Stimulated activated CD4-positive, alpha-beta T cell treated with anti-CD3 and anti-CD28 coated beads, Interleukin-2, amount 100 ng/mL, for 4 hours (primary cell): ENCODE data around the gene NOL6.
"Not testable (repeated sequence)": the region's sequence is repeated elsewhere in the genome, so short reads cannot be mapped to it uniquely, and the experiment has no call there.

Source experiments
- DNase-seq: peaks from one replicate; pipeline ENCODE4 v3.0.0-alpha.2; 2020; ENCODE audit warnings: low read depth

The NOL6 gene

DNA sequence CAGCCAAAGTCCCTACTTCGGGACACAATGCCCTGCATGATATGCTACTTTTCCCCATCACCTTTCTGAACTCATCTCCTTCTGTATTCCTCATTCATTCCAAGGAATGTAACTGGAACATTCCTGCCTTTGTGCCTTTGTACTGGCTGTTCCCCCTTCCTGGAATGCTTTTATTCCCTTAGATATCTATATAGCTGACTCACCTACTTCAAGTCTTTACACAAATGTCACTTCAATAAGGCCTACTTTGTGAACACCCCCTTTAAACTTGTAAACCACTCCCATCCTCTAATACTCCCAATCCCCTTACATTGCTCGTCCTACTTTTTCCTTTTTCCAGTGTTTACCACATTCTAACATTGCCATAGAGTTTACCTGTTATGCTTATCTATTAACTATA, 2.4 kb downstream of the NOL6 start:
- DNase-seq, result no peak

DNA sequence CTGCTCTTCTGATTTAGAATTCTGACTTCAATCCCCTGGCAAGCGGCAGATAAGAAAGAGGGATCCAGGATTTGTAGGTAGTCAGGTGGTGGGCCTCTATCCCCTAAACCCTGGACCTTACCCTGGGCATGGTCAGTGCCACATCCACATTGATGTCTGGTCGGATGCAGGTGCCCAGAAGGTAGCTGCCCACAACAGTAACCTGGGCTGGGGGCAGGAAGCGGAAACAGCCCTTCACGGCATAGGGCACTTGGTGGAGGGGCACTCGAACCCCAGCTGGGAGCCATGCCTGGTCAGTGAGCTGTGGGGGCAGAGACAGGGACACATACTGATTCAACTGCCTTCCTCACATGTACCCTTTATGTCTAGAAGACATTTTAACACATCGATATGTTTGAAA, 3.8 kb downstream of the NOL6 start:
- no peak for DNase-seq

DNA sequence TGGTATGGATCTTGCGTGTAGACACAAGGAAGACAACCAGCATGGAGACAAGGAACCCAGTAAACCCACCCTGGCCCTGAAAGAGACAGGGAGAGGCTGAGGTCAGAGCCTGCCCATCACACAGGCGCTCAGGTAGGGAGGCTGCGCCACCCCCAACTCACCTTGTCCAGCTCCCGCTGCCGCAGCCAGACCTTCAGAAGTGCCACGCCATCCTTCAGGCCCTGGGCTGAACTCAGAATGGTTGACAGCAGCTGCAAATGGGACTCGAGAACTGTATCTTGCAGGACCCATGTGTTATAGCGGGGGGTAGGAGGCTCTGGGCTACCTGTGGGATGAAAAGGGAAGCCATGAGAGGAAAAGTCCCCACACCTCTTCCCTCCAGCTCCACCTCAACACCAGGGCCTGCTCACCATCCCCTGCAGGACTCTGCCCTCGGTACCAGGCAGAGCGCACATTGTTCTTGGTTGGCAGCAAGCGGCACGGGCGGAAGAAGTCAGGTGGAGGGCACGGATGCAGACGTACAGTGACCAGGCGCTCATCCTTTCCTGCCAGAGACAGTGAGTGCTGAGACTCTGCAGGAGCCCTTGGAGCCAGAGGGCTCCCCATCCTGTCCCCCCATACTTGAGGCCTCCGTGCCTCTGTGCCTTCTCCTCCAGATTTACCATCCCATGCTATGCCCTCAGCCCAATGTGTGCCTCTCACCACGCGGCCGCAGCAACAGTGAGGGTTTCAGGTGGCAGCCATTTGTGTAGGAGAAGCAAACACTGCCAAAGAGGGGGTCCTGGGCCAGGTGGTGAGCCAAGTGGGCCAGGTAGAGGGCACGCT, 4.7 kb downstream of the NOL6 start:
- no peak for DNase-seq

DNA sequence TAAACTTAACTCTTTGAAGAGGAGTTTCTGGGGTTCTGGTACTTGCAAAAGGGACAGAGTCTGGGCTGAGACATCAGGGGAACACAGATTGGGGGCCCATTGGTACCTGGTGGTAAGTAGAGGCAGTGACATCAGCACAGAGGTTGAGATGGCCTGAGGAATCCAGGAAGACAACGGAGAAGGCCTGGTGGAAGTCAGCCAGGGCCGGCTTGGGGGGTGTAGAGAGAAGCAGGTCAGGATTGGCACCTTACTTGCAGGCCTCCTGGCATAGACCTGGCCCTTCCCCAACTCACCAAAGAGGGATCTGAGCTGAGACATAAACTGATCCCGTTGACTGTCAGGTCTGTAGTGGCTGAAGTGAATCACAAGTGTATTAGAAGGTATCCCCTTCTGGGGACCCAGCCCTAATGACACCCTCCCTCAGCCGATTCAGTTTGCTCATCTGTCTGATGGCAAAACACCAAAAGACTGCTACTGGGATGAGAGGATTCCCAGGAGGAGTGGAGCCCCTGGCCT, 5.5 kb downstream of the NOL6 start:
- DNase-seq, result no peak

DNA sequence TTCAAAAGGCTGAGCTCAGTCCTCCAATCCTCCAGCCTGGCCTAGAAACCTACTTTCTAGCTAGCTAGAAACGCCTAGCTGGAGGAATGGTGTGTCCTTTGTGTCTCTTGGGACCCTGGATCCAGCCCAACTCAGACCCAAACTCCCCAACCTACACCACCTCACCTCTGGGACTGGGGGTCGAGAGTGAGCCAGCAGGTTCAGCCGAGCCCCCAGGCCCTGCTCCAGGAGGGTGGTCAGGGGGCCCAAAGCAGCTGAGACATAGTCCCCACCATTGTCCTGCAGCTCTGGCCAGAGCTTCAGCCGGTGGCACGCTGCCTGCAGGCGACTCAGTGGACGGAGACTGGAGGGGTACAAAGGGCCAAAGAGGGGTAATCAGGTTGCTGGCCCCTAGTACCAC, 6.2 kb downstream of the NOL6 start:
- no peak for DNase-seq

DNA sequence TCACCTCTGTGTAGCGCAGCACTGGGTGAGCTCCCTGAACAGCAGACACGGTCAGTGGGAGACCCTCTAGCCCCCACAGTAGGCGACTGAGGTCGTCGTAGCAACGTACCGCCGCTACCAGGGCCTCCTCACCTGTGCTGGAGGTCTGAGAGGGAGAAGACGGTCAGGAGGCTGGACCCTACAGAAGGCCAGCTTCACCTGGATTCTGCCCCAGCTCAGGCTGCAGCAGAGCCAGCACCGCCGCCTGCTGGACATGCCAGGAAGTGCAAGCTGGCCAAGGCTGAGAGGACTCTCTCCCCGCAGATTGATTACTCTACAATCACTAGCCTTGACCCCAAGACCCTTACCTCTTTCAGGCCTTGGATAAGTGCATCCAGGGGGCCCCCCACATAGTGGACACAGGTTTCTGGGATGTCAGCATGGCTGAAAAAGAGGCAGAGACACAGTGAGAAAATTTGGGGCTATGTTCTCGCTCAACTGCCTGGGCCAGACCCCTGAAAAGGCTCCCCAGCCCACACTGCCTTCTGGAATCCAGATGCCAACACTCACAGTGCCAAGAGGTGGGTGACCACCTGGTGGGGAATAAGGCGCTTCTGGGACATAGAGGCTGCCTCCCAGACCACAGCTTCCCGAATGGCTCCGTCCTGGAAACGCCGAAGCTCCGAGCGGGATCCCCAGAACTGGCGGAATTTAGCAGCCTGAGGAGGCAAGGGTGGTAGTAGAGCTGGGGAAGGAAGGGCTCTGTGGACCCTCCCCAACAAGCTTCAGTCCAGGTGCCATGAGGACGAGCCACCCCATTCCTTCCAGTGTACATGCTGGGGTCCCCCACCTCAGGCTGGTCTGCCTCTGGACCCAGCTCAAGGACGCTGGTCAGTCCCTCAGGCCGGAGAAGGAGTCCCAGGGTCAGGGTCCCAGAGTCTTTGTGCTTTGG, 6.9 kb downstream of the NOL6 start:
- peak; percentile 43 for DNase-seq

DNA sequence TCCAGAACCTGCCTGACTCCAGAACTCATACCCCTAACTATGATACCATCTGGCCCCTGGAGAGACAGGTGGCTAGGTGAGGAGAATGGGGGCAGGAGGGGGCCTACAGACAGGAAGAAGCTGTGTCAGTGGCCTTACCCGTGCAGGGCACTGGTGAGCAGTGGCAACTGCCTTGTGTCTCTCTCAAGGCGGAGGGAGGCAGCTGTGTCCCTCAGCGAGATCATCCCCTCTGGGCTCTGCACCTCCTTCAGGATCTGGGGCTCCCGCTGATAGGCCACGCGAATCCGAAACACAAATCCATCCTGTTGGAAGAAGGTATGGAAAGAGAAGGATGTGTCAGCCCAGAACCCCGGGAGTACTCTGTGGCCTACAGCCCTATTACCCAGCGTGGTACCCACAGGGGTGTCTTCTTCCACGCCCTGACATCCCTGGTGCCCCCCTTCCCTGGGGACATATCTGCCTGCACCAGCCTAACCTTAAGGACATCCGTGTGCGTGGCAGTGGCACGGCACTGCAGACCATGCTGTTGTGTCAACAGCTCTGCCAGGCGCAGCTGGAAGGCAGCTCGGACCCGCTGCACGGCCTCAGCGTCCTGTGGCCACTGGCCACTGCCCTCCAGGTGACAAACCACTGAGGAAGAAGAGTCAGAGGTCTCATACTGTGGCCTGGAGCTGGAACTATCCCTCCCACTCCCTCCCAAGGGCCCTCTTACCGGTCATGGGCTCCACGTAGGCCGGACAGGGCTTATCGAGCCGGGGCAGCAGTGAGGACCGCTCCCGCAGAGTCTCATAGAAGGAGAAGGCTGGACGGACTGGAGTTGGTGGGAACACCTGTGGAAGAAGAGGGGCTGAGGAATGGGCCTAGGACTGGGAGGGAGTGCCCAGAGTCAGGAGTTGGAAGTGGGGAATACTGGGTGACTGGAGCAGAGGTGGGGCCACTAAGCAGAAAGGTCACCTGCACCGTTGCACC, 7.8 kb downstream of the NOL6 start:
- no peak for DNase-seq

DNA sequence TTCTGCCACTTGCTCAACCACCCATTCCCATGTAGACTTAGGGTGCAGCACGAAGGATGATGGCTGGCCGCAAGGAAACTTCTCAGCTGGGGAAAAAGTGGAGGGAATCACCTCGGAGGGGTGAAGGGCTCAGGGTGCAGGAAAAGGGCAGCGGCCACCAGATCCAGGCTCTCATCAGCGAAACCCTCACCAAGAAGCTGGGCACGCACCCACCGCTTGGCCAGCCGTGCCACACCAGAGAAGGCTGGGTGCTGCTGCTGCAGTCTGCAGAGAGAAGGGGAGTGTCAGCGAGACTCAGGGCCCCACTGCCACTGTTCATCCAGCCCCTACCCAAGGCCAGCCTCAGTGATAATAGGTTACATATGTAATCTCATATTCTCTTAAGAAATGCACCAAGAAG, 8.6 kb downstream of the NOL6 start:
- no peak for DNase-seq

DNA sequence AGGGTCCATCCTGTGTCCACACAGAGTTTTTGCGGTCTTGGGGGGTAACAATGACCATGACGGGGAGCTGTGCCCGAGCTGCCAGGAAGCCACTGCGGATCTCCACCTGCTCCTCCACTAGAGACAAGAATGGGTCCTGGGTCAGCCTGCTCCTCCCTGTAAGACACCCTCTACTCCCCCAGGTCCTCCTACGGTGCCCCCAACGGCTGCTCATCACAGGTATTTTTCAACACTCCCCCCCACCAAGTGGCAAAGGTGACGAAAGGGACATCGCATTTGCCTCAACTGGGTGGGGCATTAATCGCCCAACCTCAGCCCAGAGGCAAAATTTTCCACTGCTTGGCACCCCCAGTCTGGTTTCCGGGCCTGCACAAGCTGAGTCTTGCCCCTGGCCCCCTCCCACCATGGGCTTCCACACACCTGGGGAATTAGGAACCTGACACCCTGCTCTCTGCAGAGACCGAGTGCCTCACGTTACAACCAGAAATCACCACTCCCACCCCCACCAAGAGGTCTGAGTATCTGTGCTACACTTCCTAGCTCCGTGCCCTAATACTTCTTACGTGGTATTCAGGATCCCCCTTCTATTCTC, 9.6 kb downstream of the NOL6 start:
- DNase-seq, result no peak

DNA sequence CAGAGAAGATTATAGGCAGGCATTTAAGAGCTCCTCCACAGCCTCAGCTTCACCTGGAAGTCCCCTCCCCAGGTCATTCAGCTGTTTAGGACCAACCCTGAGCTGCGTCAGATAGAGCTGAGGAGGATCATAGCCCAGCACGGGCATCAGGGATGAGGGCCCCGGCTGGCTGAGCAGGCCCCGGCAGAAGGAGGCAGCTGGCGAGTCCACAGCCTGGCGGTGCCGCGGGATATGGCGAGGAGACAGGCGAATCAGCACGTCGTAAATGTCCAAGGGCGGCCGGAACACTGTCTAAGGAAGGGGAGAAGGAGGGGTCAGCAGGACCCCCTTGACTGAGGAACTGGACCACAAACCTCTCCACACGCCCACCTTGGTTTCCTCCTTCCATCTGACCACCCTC, 10.6 kb downstream of the NOL6 start:
- DNase-seq, result no peak

DNA sequence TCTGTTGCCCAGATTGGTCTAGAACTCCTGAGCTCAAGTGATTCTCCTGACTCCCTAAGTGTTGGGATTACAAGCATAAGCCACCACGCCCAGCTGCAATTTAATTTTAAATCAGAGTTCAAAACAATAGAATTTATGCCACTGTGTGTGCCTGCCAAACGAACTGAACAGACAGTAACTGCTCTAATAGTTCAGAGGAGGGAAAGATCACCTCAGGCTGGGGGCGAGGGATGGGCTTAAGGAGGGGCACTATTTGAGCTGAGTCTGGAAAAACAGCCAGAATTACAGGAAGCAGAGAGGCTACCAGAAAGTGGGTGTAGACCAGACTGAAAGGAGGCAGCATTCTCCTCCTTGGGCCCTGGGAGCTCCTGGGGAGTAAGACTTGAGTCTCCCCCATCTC, 12.2 kb downstream of the NOL6 start:
- DNase-seq, result no peak

DNA sequence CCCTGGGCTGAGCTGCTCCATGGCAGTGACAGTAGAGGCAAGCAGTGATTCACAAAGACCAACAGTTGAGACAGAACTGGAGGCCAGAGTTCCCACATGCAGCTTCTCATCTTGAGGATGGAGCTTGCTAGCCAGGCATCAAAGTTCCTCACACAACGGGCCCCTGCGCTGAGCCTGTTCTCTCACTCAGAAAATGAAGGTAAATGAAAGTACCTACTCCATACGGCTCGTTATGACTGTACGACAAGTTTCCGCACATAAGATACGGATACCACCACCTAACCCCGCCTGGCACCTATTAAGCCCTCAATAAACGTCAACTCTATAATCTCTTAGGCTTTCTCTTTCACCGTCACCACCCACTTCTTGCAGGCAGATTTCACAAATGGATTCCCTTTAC, 12.9 kb downstream of the NOL6 start:
- no peak for DNase-seq

DNA sequence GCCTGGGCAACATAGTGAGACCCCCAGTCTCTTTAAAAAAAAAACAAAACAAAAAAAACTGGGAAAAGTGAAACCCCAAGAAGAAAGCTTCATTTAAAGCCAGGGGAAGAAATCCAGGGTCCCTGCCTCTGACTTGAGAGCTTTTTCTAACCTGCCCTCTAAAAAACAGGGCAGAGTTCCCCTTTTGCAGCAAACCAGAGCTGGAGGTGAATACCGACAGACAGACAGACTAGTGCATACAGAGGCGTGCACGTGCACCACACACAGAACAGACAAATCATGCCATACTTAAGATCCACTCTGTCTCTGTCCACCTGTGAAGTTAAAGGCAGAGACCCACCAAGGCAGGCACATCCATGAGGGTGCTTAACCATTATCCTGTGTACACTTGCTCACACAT, 14.6 kb downstream of the NOL6 start:
- DNase-seq, result no peak

DNA sequence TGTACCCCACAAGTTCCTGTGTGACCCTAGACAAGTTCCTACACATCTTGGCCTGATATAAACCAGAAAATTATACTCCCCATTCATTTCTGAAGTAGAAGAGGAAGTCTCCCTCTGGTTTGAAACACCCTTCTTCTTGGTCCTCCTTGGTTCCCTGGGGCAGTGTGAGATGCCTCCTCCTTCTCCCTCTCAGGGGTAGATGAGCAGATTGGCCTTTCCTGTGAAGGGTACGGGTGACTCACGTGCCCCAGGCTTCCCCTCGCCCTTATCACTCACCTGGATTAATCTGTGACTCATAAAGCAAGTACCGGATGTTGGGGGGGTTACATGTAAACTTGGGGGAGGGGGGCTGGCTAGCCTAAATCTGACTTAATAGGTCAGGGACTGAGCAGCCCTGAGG, 15.3 kb downstream of the NOL6 start:
- DNase-seq, result peak; percentile 74

DNA sequence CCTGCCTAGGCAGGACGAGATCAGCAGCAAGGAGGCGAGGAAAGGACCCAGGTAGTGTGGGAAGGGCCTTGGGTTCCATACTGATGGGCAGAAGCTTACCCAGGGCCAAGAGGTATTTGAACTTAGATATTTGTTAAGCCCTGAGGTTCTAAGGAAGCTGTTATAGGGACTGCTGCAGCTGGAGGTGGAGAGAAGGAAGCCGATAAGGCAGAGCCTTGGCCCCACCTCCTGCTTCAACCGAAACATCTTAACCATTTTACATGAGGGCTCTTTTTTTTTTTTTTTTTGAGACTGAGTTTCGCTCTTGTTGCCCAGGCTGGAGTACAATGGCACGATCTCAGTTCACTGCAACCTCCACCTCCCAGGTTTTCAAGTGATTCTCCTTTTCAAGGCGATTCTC, 17.8 kb downstream of the NOL6 start:
- DNase-seq, result no peak

DNA sequence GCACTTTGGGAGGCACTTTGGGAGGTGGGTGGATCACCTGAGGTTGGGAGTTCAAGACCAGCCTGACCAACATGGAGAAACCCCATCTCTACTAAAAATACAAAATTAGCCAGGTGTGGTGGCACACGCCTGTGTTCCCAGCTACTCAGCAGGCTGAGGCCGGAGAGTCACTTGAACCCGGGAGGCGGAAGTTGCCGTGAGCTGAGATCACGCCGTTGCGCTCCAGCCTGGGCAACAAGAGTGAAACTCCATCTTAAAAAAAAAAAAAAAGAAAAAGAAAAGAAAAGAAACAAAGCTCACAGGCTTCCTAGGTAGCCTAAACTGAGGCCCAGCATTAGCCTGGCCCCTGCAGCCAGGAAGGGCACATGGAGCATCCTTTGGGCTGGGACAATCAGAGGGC, 18.3 kb downstream of the NOL6 start:
- not testable (repeated sequence) for DNase-seq

DNA sequence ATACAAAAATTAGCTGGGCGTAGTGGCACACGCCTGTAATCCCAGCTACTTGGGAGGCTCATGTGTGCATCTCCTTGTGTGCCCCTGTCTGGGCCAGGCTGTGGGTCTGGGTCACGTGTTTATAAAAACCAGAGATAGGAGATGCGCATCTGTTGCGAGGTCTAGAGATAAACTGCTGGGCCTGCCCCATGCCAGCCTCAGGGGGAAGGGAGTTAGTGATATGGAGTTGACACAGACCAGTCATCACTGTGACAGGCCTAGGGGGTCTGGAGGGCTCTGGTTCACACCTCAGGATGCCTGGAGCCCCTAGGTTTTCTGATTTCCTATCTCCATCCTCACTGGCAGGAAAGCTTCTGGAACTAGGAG, 19.1 kb downstream of the NOL6 start:
- DNase-seq, result not testable (repeated sequence)

DNA sequence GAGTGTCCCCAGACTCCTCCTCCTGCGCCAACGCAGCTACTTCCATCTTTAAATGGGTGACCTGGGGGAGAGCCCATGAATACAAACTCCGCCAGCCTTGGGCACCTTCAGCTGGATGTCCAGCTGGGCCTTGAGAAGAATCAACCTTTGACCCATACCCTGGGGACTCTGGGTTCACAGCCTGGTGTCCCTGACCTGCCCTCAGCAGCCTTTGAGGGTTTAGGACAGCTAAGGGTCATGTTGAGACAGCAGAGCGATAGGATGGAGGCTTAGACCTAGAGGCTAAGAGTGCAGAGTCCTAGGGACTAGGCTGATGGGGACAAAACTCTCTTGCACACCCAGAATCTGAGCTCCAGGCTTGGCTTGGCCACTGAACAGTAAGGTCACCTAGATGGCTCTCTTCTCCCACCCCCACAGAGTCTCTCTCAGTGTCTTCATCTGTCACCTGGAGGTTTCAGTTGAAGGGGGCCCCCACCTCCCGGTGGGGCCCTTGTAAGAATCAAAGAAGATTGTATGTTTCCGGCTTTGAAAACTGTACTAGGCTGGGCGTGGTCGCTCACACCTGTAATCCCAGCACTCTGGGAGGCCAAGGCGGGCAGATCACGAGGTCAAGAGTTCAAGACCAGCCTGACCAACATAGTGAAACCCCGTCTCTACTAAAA, 19.6 kb downstream of the NOL6 start:
- no peak for DNase-seq

DNA sequence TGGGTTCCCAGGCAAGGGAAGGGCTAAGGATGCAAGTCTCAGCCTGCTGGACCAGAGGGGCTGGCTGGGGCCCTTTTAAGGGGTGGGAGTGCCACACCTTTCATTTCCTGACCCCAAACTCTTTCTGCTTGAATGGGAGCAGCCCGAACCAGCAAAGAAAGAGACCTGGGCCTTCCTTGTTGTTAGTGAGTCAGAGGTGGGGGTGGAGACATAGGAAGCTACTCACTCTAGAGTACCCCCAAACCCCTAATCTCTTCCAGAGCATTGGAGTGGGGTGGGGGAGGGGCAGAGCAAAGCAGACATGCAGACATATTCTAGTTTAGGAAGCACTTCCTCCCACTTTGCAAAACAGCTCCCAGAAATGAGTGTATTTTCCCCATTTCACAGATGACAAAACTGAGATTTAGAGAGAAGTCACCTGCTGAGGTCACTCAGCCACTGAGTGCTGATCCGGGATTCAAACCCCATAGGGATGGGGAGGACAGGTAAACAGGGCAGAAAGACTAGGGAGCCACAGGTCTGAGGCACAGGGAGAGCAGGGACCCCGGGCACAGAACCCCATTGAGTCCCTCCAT, 20.4 kb downstream of the NOL6 start:
- DNase-seq, result no peak

DNA sequence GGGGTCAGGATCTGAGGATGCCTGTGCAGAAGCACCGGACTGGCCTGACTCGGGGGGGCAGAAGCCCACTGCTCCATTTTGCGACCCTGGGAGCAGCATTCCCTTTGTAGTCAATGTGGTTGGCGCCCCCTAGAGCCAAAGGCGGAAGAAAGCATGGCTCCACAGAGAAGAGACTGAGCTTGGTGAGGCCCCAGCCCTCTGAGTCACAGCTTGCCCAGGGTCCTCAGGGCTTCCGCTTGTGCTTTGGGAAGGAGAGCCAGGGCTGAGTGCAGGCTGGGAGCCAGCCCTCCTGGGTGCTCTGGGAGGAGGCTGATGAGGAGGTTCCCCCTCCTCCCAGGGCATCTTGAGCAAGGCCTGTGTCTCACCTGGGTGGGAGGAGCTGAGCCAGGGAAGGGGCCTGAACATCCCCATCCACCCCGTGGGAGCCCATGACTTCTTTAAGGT, 20.9 kb downstream of the NOL6 start:
- DNase-seq, result peak; percentile 39
